ENCODE results near the gene CDHR2.
A peak's percentile ranks its signal among the peaks of the same experiment; 100 is the strongest.

CDHR2 gene

DNA sequence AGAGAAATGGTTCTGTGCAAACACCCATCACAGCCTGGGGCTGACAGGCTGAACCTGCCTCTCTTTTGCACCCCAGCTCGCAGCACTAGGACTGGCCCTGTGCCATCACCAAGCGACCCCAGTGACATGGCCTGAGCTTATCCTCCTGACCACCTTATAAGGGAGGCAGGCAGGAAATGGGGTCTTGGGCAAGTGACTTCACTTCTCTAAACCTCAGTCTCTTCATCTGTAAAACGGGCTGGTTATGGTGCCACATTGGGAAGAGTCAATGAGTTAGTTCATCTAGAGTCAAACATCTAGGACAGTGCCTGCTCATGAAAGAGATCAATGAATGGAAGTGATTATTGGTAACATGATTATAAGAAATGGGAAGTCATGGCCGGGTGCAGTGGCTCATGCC is 75.0 kb downstream of the CDHR2 start:
- no peak for DNase-seq

DNA sequence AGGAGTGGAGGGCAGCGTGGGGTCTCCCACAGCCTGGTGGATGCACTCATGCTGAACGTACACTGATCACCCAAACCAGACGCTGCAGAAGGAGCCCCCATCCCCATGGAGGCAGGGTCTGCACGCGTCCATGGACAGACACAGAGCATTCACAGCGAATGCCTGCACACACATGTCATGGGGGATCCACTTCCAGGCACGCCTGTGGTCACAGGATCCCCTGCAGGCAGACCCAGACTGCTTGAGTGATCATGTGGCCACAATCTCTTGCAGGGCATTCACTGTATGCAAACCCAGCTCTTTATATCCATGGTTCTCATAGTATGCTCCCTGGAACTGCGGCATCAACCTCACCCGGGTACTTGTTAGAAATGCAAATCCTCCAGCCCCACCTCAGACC is 75.8 kb downstream of the CDHR2 start:
- DNase-seq, result no peak

DNA sequence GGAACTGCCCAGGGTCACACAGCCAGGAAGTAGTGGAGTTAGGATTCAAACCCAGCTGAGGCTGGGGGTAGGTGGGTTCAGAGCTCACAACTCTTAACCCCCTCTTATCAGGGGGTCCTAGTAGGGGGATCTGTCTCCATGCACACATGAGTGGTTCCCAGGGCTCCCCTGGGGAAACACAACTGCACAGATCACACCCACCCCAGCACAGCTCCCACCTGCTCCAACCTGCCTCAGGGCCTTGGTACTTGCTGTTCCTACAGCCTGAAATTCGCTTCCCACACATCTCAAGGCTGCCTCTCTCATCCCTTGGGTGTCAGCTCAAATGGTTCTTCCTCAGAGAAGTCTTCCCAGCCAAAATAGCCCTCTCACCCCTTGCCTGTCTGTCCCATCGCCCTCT is 76.4 kb downstream of the CDHR2 start:
- DNase-seq, result no peak

DNA sequence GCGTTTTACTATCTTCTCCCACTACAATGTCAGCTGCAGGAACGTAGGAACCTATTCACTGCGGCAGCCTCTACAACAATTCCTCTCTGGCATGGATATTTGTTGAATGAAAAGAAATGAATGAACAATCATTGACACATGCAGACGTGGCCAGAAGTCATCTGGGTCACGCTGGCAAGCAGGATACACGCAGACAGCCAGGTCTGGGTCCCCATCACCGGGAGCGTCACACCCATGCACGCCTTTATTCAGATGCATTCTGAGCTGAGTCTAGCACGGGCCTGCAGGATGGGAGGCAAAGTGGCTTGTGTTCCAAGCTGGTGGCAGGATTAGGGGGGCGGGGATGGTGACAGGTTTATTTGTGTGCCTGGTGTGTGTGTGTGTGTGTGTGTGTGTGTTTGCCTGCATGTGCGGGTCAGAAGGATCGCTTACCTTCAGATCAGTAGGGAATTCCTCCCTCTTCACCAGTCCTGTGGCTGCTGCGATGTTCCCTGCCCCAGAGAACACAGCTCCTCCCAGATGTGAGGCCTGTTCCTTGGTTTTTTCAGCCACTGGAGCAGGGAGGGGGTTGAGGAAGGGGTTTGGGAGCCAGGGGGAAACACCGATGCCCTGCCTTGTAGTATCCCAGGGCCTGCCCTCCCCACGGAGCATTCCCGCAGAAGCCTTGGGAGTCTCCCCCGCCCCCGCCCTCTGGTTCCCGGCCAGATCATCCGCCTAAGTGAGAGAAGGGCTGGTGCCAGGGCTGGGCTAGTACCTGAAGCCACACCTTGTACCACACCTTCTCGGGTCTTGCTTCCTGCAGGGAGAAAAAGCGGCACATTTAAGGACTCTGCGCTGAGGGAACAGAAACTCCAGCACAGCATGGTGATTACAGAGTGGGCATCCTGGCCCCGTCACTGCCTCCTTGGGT is 77.1 kb downstream of the CDHR2 start:
- no peak for DNase-seq

DNA sequence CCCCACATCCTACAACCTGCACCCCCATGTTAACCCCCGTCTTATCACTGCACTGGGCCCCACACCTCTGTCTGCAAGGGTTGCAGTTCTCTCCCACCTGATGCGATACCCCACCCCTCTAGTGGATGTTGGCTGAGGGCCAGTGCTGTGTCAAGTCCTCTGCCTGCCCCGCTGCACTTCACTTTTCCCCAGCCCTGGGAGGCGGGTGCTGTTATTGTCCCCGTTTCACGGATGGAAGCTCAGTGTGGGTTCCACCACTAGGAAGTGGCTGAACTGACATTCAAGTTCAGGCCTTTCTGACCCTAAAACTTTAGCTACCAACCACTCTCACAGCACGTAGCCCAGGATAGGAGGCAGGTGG is 77.7 kb downstream of the CDHR2 start:
- no peak for DNase-seq

DNA sequence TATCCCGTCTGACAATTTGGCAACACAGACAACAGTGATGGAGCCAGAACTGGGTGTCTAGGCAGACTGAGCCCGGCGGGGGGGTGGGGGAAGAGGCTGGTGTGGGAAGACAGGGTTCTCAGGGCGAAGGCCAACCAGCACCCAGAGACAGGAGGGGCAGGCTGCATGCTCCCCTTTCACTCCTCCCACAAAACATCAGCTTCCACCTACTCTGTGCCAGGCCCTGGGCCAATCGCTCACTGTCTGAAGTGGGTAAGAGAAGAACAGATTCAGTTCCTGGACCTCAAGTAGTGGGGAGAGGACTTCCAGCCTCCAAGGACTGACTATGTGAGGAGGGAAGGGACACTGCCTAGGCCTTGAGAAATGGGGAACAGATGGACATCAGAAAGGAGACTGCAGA is 78.4 kb downstream of the CDHR2 start:
- DNase-seq, result no peak

DNA sequence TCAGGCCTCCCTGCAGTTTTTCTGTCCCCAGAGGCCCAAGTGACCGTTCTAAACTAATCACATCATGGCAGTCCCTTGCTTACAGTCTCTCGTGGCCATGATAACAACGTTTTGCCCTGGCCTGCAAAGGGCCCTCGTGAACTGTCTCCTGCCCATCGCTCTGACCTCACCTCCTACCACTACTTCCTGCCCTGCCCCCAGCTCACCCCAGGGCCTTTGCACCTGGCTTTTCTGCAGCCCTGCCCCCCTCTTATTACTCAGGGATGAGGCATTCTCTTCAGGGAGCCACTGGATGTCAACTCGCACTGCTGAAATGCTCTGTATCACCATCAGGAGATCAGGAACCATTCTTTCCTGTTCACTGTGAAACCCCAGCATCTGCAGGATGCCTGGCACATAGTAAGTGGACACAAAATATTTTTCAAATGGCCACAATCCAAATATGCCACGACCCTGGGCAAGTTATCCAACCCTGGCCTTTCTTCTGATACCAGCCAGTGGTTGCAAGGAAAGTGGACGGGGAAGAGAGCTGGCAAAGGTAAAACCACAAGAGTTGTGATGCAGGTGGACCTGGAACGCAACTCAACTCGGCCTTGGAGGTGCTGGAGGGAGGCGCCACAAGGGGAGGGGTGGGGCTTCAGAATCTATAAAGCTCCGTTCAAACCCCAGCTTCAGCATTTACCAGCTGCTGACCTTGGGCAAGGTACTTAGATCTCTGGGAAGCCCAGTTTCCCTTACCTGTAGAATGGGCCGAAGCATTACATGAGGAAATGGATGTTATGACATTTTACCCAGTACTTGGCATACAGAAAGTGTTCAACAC is 79.5 kb downstream of the CDHR2 start:
- no peak for DNase-seq

DNA sequence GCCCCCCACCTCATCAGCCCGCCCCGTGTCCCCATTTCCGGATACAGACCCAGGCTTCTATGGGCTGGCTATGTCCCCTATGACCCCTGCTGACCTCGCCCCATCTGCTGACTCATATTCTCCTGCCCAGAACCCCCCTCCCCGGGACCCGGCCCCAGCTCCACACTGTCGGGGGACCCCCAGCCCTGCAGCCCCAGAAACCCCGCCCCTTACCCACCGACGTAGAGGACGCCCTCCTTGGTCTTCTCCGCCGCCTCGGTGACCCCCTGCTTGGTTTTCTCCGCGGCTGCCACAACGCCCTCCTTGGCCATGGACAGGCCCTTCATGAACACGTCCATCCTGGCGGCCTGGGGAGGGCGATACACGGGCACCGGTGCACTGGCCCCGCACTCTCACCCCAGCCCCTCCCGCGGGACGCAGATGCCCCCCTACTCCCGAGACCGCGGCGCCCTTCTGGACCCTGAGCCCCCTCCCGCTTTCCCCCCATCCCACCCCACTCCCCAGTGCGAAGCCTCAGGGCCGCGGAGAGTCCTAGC is 80.2 kb downstream of the CDHR2 start:
- no peak for DNase-seq

DNA sequence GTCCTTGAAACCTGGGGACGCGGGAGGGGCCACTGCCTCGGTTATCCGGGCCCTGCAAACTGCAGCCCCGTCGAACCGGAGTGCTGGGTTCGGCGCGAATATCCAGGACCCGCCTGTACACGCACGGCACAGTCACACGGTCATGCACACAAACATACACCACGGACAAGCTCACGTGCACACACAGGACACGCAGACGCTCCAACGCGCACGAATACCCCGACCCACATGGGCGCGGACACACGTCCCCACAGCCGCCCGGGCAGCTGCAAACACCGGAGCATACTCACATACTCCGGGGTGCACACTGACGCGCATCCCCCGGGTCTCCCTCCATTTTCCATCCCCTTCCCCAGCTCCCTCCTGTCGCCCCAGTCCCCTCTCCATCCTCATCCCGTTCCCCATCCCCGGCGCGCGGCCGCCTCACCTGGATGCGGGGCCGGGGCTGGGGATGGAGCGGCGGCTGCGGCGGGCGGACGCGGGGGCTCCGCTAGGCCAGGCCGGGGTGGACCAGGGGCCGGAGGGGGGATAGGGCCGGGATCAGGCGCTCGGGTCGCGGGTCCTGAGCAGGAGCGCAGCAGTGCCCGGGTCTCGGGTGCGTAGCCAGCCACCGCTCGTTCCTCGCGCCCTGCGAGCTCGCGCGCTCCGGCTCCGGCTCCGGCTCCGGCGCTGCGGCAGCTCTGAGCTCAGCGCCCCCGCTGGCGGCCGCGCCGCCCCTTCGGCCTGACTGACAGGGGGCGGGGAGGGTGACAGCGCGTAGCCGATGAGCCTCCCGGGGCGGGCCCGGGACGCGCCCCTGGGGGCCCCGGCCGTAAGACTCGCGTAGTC is 80.9 kb downstream of the CDHR2 start, which contains the start of the genes EIF4E1B and SNCB:
EIF4E1B (plus strand) TSS at position 823 of the 828 bp plus-strand sequence. CDS start 12,113 bp downstream, outside the sequence.
SNCB (minus strand) TSS at position 682 of the 828 bp plus-strand sequence. CDS start 880 bp downstream, outside the sequence.
- peak; percentile 37 for DNase-seq

DNA sequence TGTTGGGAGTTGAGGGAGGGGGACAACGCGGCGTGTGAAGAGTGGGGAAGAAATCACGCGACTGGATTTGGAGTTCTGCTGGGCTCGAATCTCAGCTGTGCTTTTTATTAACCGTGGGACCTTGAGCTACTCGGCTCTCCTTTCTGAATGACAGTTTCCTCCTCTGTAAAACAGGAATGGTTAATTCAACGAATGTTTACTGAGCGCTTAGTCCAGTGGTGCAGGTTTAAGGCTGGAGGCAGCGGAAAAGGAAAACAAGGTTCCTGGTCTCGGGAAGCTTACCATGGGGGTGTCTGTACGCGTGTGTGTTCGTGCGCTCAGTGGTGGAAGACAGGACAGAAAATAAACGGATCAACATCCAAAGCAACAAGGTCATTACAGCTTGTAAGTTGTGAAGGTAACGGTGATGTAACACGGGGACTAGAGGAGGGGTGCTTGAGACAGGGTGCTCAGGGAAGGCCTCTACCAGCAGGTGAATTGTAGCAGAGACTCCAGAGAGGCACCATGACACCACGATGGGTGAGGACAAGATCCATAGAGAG is 81.6 kb downstream of the CDHR2 start:
- DNase-seq, result no peak

DNA sequence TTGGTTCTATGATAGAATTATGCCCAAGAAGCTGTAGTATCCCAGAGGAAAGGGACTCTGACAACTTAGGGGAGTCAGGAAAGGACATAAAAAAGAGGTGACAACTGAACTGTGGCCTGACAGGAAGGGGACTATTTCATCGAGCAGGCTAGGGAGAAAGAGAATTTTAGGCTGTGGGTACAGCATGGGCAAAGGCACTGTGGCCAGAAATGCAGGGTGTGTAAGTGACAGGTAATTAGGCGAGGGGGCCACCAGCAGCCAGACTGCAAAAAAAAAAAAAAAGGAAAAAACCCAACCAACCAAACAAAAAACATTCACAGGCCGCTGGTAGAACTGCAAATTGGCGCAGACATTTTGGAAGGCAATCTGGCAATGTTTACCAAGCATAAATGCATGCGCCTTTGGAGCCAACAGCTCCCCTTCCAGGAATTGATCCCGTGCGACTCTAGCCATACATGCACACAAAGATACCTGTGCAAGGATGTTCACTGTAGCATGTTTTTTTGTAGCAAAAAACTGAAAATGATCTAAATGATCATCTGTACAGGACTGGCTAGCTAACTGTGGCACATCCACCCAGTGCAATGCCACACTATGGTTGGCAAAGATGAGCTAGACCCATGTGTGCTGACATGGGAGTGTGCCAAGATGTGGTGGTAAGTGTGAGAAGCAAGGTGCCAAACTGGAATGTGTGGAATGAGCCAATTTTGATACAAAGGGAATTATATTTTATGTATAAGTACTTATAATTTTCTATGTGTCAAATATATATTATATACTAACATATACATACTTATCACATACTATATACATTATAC is 82.5 kb downstream of the CDHR2 start:
- DNase-seq, result no peak

DNA sequence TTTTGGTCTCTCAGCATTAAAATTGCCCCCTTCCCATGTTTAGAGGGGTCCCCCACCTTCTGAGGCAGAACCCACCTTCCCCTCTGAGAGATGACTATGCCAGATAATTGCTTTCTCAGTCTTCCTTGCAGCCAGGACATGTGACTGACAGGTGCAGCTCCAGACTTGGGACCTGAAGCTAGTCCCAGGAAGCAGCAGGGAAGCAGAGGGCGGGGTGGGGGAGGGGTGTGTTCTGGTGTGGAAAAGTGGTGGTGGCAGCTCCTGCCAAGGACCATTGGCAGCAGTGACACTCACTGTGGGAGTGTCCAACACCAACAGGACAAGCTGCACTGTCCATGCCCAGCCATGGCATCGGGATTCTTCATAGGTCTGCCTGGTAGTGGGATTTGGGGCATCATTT is 83.6 kb downstream of the CDHR2 start:
- DNase-seq, result no peak

DNA sequence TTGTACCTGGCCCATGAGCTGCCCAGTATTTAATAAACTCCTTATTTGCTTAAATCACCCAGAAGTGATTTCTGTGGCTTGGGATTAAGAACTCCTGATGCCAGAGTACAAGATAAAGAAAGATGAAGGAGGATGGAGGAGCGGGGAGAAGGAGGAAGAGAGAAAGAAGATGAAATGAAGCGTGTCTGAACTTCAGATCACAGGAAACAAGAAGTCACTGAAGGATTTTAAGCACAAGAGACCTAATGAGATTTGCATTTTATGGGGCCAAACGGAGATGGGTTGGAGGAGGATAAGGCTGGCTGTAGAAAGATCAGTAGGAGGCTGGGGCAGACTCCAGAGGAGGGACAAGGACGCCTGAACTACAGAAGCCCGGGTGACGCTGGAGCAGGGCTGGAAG is 84.5 kb downstream of the CDHR2 start:
- DNase-seq, result no peak

DNA sequence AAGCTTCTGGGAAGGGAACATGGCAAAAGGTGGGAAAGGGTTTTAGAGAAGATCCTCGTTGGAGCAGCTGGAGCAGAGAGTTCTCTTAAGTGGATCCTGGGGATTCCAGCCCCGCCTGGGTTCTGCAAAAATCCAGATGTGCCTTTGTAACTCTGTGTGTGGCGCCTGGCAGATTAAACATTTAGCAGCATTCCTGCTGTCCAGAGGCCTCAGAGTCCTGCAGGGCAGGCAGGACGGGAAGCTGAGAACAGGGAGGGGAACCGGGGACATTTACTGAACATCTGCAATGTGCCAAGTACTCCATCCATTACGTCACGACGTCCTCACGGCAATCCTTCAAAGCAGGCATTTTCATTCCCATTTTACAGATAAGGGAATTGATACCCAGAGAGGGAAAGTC is 87.3 kb downstream of the CDHR2 start:
- DNase-seq, result no peak

DNA sequence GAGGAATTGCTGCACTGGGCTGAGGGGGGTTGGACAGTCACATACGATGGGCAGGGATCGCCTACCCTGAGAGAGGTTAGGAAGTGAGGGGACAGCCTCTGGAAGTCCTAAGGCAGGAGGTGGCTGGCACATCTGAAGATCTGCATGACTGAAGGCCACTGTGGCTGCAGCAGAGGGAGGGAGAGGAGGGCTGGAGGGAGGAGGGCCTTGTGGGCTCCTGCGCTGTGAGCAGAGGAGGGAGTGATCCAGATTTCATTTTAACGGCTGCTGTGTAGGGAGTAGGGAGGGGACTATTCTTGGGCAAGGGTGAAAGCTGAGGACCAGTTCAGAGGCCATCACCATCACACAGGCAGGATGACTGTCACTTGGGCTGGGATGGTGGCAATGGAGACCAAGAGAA is 88.4 kb downstream of the CDHR2 start:
- DNase-seq, result no peak

DNA sequence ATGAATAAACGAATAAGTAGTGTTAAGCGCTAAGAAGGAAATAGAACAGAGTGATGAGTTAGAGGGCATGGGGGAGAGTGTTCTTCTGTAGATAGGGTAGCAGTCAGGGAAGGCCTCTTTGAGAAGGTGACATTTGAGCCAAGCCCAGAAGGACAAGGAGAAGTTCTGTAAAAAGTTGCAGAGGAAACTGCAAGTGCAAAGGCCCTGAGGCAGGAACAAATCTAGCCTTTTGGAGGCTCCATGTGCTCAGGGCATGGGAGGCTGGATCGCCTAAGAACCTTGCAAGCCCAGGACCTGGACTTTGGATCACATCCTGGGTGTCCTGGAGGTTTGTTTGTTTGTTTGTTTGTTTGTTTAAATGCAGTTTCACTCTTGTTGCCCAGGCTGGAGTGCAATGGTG is 89.3 kb downstream of the CDHR2 start:
- DNase-seq, result no peak

DNA sequence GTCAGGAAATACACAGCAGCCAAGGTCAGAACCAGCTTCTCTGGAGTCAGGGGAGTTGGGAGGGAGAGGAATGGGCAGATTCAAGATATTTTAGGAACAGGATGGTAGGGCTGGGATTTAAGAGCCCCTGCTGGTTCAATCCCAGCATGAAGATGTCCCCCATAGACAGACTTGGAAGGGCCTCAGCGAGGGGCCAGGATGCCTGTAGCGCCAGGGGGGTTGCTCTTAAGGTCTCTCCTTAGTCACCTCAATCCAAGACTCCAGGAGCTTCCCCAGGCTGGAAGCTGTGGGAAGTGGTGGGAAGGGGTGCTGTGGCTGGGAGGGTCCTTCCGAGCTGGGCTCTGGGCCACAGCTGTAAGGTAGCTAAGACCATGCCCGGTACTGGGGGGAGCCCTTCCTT is 90.1 kb downstream of the CDHR2 start:
- DNase-seq, result no peak

DNA sequence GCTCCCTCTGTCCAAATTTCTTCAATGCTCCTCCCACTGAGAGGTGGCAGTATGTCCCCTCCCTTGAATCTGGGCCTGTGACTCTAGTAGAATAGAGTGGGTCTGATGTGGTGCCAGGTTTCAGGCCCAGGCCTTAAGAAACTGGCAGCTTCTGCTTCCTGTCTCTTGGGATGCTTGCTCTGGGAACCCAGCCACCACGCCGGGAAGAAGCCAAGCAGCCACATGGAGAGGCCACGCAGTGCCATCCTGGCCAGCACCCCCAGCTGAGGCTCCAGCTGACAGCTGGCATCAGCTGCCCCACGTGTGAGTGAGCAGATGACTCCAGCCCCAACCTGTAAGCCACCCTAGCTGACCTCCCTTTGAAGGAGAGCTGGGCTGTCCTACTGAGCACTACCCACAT is 90.8 kb downstream of the CDHR2 start:
- DNase-seq, result no peak

DNA sequence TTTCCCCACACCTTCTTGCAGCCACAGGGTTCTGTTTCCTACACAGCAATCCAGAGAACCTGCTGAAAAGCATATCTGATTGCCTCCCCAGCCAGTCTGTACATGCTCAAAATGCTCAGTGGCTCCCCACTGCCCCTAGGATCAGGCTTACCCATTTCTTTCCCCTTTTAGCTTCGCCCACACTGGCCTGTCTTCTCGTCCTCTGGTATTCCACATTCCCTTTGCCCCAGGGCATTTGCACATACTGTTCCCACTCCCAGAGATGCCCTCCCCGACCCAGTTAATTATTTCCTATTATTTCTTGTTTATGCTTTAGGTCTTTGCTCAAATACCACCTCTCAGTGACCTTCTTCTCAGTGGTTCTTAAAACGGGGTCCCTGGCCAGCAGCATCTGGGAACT is 91.5 kb downstream of the CDHR2 start:
- no peak for DNase-seq

DNA sequence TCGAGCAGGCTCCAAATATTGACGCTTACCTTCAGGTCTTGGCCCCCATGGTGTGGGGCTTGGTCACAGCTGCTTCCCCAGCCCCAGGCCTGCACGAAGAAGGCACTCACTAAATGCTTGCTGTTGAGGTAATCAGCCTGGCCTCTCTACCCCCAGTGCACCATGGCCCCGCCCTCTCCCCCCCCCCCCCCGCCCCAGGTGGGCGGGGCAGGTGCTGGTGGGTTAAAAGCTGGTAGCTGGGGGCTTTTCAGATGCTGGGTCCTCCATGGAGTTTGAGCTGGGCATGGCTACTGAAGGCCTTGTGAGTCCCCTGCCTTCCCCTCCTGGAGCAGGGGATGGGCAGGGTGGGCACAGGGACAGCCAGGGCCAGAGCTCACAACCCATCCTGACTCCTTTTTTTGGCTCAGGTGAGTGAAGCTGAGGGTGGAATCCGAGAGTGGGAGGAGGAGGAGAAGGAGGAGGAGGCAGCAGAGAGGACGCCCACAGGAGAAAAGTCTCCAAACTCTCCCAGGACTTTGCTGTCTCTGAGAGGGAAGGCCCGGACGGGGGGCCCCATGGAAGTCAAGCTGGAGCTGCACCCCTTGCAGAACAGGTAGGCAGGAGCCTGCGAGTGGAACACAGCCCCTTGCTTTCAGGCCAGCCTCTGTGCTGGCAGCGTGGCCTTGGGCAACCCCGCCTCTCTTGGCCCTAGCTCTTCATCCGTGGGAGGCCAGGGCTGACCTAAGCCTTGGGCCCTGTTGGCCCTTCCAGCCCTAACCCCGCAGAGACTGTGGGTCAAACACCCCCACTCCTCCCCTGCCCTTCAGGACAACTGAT is 93.7 kb downstream of the CDHR2 start:
- DNase-seq, result no peak

Measured in activated gamma-delta T cell treated with Interleukin-2 at 50 U/mL for 16 hours (primary cell).